ENCODE results near the gene DCN.
"Not testable (repeated sequence)": the region's sequence is repeated elsewhere in the genome, so short reads cannot be mapped to it uniquely, and the experiment has no call there.

DCN gene

GRCh38 chr12:91182636-91183455, at the start of gene DCN:
Gene DCN, minus strand, starts transcription at chr12:91182817. Its CDS starts 4,265 bp downstream, at chr12:91178552.
- DNase-seq (ENCODE audit: low read depth in 2 of 2): no peak

- DNase-seq (ENCODE audit: low read depth in 2 of 2): no peak
Measured at GRCh38 chr12:91230841-91231240, 48.2 kb upstream of the DCN start.

GRCh38 chr12:91226951-91227350, 44.3 kb upstream of the DCN start:
- no peak for DNase-seq (ENCODE audit: low read depth in 2 of 2)

GRCh38 chr12:91225316-91225715, 42.7 kb upstream of the DCN start:
- DNase-seq (ENCODE audit: low read depth in 2 of 2): no peak

- DNase-seq (ENCODE audit: low read depth in 2 of 2): no peak
Measured at GRCh38 chr12:91224401-91224800, 41.8 kb upstream of the DCN start.

- DNase-seq (ENCODE audit: low read depth in 2 of 2): no peak
Measured at GRCh38 chr12:91222746-91223145, 40.1 kb upstream of the DCN start.

GRCh38 chr12:91219919-91220318, 37.3 kb upstream of the DCN start:
- no peak for DNase-seq (ENCODE audit: low read depth in 2 of 2)

- no peak for DNase-seq (ENCODE audit: low read depth in 2 of 2)
Measured at GRCh38 chr12:91219511-91219910, 36.9 kb upstream of the DCN start.

GRCh38 chr12:91216871-91217270, 34.3 kb upstream of the DCN start:
- DNase-seq (ENCODE audit: low read depth in 2 of 2): no peak

GRCh38 chr12:91215940-91216454, 33.4 kb upstream of the DCN start:
- no peak for DNase-seq (ENCODE audit: low read depth in 2 of 2)

GRCh38 chr12:91211866-91212265, 29.2 kb upstream of the DCN start:
- no peak for DNase-seq (ENCODE audit: low read depth in 2 of 2)

- no peak for DNase-seq (ENCODE audit: low read depth in 2 of 2)
Measured at GRCh38 chr12:91210618-91211017, 28.0 kb upstream of the DCN start.

- DNase-seq (ENCODE audit: low read depth in 2 of 2): no peak
Measured at GRCh38 chr12:91210144-91210543, 27.5 kb upstream of the DCN start.

- not testable (repeated sequence) for DNase-seq (ENCODE audit: low read depth in 2 of 2)
Measured at GRCh38 chr12:91207301-91207700, 24.7 kb upstream of the DCN start.

GRCh38 chr12:91205811-91206210, 23.2 kb upstream of the DCN start:
- DNase-seq (ENCODE audit: low read depth in 2 of 2): no peak

GRCh38 chr12:91204421-91204820, 21.8 kb upstream of the DCN start:
- no peak for DNase-seq (ENCODE audit: low read depth in 2 of 2)

- DNase-seq (ENCODE audit: low read depth in 2 of 2): no peak
Measured at GRCh38 chr12:91203610-91204009, 21.0 kb upstream of the DCN start.

GRCh38 chr12:91202390-91202789, 19.8 kb upstream of the DCN start:
- DNase-seq (ENCODE audit: low read depth in 2 of 2): no peak

- DNase-seq (ENCODE audit: low read depth in 2 of 2): no peak
Measured at GRCh38 chr12:91196436-91196835, 13.8 kb upstream of the DCN start.

GRCh38 chr12:91194500-91194899, 11.9 kb upstream of the DCN start:
- DNase-seq (ENCODE audit: low read depth in 2 of 2): no peak

GRCh38 chr12:91191513-91192111, 9.0 kb upstream of the DCN start:
- DNase-seq (ENCODE audit: low read depth in 2 of 2): no peak

- DNase-seq (ENCODE audit: low read depth in 2 of 2): no peak
Measured at GRCh38 chr12:91189516-91189915, 6.9 kb upstream of the DCN start.

GRCh38 chr12:91188778-91189177, 6.2 kb upstream of the DCN start:
- DNase-seq (ENCODE audit: low read depth in 2 of 2): no peak
